ENCODE data around the gene CEP162.
"Not testable (repeated sequence)": the region's sequence is repeated elsewhere in the genome, so short reads cannot be mapped to it uniquely, and the experiment has no call there.

The CEP162 gene

DNA sequence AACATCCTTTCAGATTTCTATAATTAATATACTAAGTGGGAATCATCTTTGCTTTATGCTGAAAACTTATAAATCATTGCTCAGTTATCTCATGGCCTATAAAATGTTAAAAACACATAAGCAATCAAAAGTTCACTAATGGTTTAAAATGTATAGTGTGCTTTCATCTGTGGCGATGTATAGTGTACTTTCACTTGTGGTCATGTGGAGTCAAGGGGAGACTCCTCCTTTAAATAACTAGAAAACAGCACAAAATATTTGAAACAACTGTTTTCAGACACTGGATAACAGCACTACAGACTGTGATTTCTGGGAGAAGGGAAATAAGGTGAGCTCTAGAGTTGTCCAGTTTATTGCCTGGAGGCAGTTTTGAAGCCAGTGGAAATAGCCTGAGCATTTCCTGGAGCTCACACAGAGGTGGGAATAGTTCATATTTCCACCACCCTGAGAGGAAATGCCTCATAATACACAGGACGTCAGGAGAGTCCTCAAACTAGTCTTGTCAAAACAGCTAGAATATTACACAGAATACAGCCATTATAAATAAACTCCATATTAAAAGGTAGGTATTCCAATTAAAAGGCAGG is 89.4 kb downstream of the CEP162 start:
- no peak for DNase-seq

DNA sequence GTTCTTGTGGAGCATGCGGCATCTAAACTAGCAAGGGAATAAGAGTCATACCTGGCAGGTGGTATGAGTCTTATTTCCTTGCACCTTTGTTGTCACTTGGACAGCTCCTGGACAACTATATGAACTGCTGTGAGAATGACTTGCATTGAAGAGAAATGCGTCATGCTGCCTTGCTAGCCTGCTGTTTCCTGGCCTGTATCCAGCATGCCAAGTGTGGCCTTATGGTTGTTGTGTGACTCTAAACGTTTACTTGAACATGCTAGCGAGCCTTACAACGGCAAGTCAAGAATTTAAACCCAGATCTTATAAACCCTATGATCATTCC is 90.4 kb downstream of the CEP162 start:
- no peak for DNase-seq

GRCh38 chr6:84136364-84137050 is 90.9 kb downstream of the CEP162 start:
- no peak for DNase-seq

- no peak for DNase-seq
Observed at GRCh38 chr6:84135291-84135690, 92.2 kb downstream of the CEP162 start.

- not testable (repeated sequence) for DNase-seq
Observed at GRCh38 chr6:84133385-84133784, 94.1 kb downstream of the CEP162 start.

- DNase-seq: not testable (repeated sequence)
Observed at GRCh38 chr6:84129588-84129987, 97.9 kb downstream of the CEP162 start.

DNA sequence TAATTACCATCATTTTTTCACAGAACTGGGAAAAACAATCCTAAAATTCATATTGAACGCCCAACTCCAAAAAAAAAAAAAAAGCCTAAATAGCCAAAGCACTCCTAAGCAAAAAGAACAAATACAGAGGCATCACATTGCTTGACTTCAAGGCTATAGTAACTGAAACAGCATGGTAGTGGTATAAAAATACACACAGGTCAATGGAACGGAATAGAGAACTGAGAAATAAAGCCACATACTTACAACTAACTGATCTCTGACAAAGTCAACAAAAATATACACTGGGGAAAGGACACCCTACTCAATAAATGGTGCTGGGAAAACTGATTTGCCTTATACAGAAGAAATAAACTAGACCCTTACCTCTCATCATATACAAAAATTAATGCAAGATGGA is 104.3 kb downstream of the CEP162 start:
- DNase-seq: no peak

- DNase-seq: no peak
Observed at GRCh38 chr6:84119277-84119676, 108.2 kb downstream of the CEP162 start.

GRCh38 chr6:84118191-84118590 is 109.3 kb downstream of the CEP162 start:
- no peak for DNase-seq

- not testable (repeated sequence) for DNase-seq
Observed at GRCh38 chr6:84114933-84115594, 112.4 kb downstream of the CEP162 start.

DNA sequence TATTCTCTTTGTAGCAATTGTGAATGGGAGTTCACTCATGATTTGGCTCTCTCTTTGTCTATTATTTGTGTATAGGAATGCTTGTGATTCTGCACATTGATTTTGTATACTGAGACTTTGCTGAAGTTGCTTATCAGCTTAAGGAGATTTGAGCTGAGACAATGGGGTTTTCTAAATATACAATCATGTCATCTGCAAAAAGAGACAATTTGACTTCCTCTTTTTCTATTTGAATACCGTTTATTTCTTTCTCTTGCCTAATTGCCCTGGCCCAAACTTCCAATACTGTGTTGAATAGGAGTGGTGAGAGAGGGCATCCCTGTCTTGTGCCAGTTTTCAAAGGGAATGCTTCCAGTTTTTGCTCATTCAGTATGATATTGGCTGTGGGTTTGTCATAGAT is 116.1 kb downstream of the CEP162 start:
- DNase-seq: not testable (repeated sequence)

GRCh38 chr6:84107495-84107894 is 119.9 kb downstream of the CEP162 start:
- DNase-seq: no peak

DNA sequence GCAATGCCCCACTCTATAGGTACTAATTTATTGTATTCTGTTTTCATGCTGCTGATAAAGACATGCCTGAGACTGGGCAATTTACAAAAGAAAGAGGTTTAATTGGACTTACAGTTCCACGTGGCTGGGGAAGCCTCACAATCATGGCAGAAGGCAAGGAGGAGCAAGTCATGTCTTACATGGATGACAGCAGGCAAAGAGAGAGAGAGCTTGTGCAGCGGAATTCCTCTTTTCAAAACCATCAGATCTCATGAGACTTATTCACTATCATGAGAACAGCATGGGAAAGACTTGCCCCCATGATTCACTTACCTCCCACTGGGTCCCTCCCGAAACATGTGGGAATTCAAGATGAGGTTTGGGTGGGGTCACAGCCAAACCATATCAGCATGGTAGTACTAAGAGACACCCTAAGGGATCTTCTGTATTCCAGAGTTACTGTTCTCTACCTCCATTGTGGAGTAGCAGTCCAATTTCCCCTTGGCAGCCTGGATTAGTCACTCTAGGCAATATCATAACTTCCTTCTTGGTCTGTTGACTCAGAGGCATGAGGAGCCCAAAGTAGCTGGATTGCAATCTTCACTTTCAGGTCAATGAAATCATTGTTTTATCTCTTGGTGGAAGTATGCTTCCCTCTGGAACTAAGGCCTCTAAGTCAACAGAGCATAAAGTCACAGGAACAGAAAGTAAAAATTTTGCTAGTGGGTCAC is 122.1 kb downstream of the CEP162 start:
- DNase-seq: not testable (repeated sequence)

GRCh38 chr6:84103029-84103428 is 124.4 kb downstream of the CEP162 start:
- no peak for DNase-seq

- no peak for DNase-seq
Observed at GRCh38 chr6:84095156-84095555, 132.3 kb downstream of the CEP162 start.

DNA sequence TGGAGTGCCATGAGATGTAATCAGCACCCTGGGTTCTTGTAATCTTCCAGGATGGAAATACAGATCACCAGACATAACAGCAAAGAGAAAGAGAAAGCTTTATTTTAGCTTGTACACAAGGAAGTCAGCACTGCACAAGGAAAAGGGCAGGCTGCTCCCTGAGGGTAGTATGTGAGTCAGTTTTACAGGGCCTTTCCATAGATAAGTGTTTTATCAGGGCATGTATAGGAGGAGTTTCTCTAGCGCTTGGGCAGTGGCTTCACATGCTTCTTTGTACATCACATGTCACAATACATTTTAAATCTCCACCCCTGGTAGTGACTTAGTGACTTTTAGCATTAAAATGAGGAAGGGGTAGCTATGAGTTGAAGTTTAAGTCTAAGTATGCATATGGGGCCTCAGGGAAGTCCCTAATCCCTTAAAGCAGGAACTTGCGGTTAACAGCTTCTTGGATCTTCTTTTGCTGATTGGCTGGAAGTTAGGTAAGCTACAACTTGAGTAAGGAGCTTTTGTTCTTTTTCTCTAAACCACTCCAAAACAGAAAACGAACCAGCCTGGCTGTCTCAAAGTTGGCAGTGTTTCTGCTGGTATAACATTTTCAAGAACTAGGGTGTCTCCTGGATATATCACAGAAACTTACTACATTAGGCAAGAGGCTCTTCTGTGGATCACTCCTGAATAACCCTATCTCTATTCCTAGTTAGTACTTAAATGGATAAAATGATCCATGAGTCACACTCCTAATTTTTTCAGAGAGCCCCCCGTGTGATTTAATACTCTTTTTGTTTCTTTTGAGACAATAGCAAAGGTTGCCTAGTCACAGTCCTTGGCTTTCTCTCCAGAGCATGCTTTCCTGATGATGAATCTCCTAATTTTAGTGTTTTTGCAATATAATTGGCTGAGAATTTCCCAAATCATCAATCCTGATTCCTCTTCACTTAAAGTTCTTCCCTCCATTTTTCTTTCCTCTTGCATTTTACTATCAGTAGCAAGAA is 133.7 kb downstream of the CEP162 start:
- no peak for DNase-seq

DNA sequence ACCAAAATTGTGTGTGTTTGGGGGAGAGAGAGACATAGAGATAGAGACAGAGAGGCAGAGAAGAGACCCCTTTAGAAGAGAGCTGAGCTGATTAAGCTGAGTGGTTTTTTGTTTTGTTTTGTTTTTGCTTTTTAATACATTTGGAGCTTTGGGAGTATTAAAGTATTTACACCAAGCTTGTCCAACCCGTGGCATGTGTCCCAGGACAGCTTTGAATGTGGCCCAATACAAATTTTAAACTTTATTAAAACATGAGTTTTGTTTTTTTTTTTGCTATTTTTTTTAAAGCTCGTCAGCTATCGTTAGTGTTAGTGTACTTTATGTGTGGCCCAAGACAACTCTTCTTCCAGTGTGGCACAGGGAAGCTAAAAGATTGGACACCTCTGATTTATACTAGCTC is 137.9 kb downstream of the CEP162 start:
- DNase-seq: no peak

GRCh38 chr6:84089081-84089480 is 138.4 kb downstream of the CEP162 start:
- no peak for DNase-seq

- DNase-seq: no peak
Observed at GRCh38 chr6:84086545-84087429, 140.7 kb downstream of the CEP162 start.

GRCh38 chr6:84086056-84086455 is 141.4 kb downstream of the CEP162 start:
- DNase-seq: no peak

DNA sequence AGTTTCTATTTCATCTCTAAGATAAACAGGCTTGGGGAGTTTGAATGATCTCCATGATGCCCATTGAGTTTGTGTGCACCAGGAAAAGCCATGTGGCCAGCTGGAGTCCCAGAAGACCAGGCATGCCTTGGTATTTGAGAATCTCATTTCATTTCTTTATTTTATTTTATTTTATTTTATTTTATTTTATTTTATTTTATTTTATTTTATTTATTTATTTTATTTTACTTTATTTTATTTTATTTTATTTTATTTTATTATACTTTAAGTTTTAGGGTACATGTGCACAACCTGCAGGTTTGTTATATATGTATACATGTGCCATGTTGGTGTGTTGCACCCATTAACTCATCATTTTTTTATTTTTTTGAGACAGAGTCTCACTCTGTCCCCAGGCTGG is 142.7 kb downstream of the CEP162 start:
- not testable (repeated sequence) for DNase-seq
